NT2/D1 (cell line): ENCODE measurements around the gene CACNA2D1.

Experiments used
- SUZ12 ChIP-seq: IDR thresholded peaks from 2 replicates; pipeline ENCODE4 v1.6.1; 2011; ENCODE audit not compliant: insufficient read length, insufficient read depth; ENCODE audit errors: extremely low read depth
- YY1 ChIP-seq: IDR thresholded peaks from 2 replicates; pipeline ENCODE4 v1.6.1; 2011; ENCODE audit not compliant: insufficient read length, insufficient read depth
- ZNF274 ChIP-seq: IDR thresholded peaks from 2 replicates; pipeline ENCODE4 v1.6.1; 2011; ENCODE audit warnings: mild to moderate bottlenecking, low read depth, low read length

DNA sequence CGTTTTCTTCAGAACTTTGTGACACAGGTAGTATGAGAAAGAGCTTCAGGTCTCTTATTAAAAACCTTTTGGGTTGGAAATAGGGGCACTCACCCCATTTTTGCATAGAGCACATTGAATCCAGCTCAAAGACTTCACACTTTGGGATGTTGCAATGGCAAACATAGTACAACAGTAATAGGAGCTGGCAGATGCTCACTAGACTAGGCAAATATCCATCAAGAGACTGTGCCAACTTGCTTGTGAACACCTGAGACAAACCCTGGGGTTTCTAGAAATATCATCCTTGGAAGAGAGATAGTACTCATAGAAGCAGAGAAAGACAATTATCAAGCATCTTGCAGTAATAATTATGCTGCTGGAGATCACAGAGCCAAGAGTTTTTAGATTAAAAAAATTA is 280.0 kb downstream of the CACNA2D1 start:
- TF ChIP-seq YY1 = no peak
- no peak for TF ChIP-seq SUZ12
- TF ChIP-seq ZNF274 = no peak
